ENCODE measurements around the gene B4GALT3. TPM values are rescaled to one million over a fixed set of nuclear protein-coding genes. Genes with fewer than 3 reads are reported as not detected.
A peak's percentile ranks its signal among the peaks of the same experiment; 100 is the strongest.

The B4GALT3 gene
- polyA plus RNA-seq, 3 donors from 2014 or later: 38.7 to 68.0 (median 49.6) TPM

DNA sequence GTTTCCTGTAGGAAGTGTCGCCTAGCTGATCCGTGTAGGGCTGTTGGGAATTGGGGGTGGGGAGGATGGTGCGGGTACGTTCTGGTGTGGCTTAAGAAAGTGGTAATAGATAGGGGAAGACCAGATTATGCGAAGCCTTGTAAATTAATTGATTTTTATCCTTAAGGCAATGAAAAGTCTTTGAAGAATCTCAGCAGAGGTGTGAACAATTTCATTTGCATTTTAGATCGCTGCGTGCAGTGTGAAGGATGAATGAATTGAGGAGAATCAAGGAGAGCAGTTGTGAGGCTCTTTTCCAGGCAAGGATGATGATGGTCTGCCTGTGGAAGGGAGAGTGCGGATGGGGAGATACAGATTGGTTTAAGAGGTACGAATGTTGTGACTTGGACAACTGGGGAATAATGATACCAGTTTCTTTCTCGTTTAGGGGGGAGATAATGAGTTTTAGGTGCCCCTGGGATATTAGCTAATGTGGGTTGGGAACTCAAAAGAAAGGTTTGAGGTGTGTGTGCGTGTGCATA is 44.0 kb downstream of the B4GALT3 start:
- H3K36me3 Mint-ChIP-seq: peaks cover 0 to 7% (median 0%) of the 10 kb centered on the region in 3 donors
- H3K4me1 Mint-ChIP-seq: peaks cover 19 to 35% of the 10 kb centered on the region in 2 donors
- DNase-seq: no peak
- H3K27me3 Mint-ChIP-seq (ENCODE audit: low read depth in 3 of 3): peaks cover 5 to 10% (median 7%) of the 10 kb centered on the region in 3 donors
- H3K9me3 Mint-ChIP-seq: no peaks in the 10 kb centered on the region
- no peak overlapping the region for H3K27ac Mint-ChIP-seq
- H3K4me3 Mint-ChIP-seq: no peak overlapping the region

DNA sequence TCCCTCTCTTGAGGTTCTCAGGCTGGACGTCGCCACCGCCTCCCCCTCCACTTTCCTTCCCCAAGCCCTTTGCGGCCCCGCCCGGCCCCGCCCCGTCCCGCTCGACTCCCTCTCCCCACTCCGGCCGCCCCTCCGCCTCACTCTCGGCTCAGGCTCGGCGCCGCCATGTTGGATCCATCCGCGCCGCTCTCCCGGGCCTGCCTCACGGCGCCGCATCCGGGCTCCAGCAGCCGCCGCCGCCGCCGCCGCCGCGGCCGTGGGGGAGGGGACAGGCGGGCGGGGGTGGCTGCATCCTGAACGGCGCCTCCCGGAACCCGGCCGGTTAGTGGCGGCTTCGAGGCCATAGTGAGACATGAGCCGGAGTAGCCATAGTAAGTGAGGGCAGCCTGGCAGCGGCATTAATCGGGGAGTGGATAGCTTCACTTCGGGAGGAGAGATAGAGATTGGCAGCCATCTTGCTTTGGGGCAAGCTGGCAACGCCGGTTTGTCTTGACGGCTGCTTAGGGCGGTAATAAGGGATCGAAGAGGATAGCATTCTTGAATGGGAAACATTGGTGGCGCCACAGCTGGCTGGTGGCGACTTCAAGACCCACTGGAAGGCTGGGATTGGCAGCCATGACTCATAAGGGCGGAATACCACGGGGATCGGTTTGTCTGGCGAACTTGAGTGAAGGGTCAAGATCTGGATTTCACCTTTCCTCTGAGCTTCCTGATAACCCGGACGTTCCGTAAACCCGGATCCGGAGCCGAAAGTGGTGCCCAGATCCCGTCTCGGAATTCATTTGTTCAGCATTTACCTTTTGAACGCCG is 44.7 kb downstream of the B4GALT3 start, which contains the start of gene DEDD:
DEDD (minus strand) TSS at position 258 of the 810 bp plus-strand sequence. CDS start 8,205 bp downstream, outside the sequence.
- peak; percentile 89 to 91 (median 90) for DNase-seq
- Mint-ChIP-seq H3K4me3 (no peak within 1 kb of the TSS), H3K4me1 (peaks cover 20 to 39% of the 10 kb centered on the region in 2 donors), H3K9me3 (no peaks in the 10 kb centered on the region), H3K27me3 (ENCODE audit: low read depth in 3 of 3) (peaks cover 5 to 10% (median 7%) of the 10 kb centered on the region in 3 donors), H3K36me3 (peaks cover 0 to 6% (median 3%) of the 10 kb centered on the region in 3 donors), H3K27ac (peak within 1 kb of the TSS in 3 of 6 donors; percentile 83 to 98 (median 97))

- Mint-ChIP-seq H3K27ac (peak overlapping the region in 3 of 6 donors; percentile 83 to 98 (median 97)), H3K4me1 (peaks cover 23 to 46% of the 10 kb centered on the region in 2 donors), H3K9me3 (no peaks in the 10 kb centered on the region), H3K36me3 (peaks cover under 1 to 12% (median 7%) of the 10 kb centered on the region in 3 donors), H3K27me3 (ENCODE audit: low read depth in 3 of 3) (peaks cover 5 to 10% (median 7%) of the 10 kb centered on the region in 3 donors), H3K4me3 (no peak overlapping the region)
- DNase-seq: peak in 1 of 3 donors; percentile 12
Observed at GRCh38 chr1:161131523-161132409, 45.5 kb downstream of the B4GALT3 start.

GRCh38 chr1:161130266-161130665 is 47.0 kb downstream of the B4GALT3 start:
- Mint-ChIP-seq H3K36me3 (peaks cover 5 to 19% (median 11%) of the 10 kb centered on the region in 3 donors), H3K4me1 (peaks cover 27 to 52% of the 10 kb centered on the region in 2 donors), H3K4me3 (peak overlapping the region in 1 of 5 donors; percentile 1), H3K27me3 (ENCODE audit: low read depth in 3 of 3) (peaks cover 5 to 10% (median 7%) of the 10 kb centered on the region in 3 donors), H3K9me3 (no peaks in the 10 kb centered on the region), H3K27ac (peak overlapping the region in 3 of 6 donors; percentile 83 to 98 (median 97))
- no peak for DNase-seq

DNA sequence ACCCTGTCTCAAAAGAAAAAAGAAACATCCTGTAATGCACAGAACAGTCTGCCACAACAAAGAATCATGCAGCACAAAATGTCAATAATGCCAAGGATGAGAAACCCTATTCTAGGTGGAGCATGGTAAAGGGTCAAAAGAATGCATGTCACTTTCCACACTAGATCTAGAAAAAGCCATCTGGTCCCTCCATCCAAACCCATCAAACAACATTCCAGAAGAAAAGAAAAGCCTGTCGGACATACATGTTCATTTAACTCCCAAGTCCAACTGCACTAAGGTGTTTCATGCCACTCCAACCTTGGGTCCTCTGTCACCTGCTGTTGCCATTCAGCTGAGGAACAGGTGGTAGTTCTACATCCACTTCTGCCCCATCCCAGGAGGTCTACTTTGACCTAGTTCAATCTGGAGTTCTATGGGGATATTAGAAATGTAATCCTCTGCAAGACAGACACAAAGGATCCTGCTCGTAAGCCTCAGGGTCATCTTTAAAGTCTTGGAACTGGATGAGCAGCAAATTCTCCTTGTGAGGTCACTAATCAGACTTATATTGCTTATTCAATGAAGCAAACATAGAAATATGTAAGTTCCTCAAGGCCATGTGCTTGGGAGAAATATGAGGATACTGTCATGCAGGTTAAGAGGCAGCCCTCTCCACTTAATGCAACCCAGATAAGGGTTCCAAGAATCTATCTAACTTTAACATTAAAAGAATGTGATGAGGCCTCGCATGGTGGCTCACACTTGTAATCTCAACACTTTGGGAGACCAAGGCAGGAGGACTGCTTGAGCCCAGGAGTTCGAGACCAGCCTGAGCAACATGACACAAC is 48.5 kb downstream of the B4GALT3 start:
- Mint-ChIP-seq H3K4me3 (no peak overlapping the region), H3K36me3 (peaks cover 5 to 26% (median 15%) of the 10 kb centered on the region in 3 donors)
- DNase-seq: no peak

DNA sequence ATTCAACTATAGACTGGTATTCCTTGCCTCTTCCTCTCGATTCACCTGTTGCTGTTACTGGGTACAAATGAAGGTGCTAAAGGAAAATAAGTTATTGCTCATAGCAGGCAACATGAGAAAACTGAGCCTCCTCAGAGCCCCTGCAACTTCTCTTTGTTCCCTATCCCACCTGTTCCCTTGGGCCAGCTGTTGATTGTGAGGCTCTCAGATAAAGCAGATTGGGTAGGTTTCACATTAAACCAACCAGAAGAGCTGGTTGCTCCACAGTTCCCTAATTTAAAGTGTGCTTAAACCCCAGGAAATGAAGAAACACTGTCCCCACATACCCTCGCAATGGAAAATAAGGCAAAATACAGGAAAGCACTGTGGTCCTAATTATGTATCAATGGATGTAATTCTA is 49.7 kb downstream of the B4GALT3 start:
- Mint-ChIP-seq H3K4me1 (peaks cover 25 to 48% of the 10 kb centered on the region in 2 donors), H3K27me3 (ENCODE audit: low read depth in 3 of 3) (peaks cover 5 to 10% (median 7%) of the 10 kb centered on the region in 3 donors), H3K4me3 (no peak overlapping the region), H3K27ac (peak overlapping the region in 1 of 6 donors; percentile 40), H3K9me3 (no peaks in the 10 kb centered on the region), H3K36me3 (peaks cover 5 to 32% (median 23%) of the 10 kb centered on the region in 3 donors)
- DNase-seq: no peak

More for the DNA sequence above, 48.5 kb downstream of the B4GALT3 start:
- no peaks in the 10 kb centered on the region for H3K9me3 Mint-ChIP-seq
- H3K27me3 Mint-ChIP-seq (ENCODE audit: low read depth in 3 of 3): peaks cover 5 to 10% (median 7%) of the 10 kb centered on the region in 3 donors
- H3K27ac Mint-ChIP-seq: peak overlapping the region in 1 of 6 donors; percentile 61
- peaks cover 25 to 48% of the 10 kb centered on the region in 2 donors for H3K4me1 Mint-ChIP-seq

DNA sequence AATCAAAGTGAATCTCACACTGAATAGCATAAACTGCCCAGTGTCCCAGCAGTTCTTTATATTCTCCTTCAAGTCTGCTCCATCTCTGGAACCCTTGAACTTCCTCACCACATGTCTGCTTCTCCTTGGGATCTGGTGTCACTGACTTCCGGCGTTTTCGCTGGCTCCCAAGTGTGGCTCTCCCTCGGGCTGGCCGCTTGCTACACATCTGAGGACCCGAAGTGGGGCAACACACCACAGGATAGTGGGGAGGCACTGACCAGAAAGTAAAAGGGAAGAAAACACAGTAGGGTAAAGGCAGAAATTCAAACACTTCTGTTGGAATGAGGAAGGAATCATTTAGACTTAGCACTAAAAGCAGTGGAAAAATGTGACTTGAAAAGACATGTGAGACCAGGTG is 54.3 kb downstream of the B4GALT3 start:
- peaks cover 0 to 2% (median 1%) of the 10 kb centered on the region in 3 donors for H3K27me3 Mint-ChIP-seq (ENCODE audit: low read depth in 3 of 3)
- peaks cover 5 to 40% (median 29%) of the 10 kb centered on the region in 3 donors for H3K36me3 Mint-ChIP-seq
- H3K4me3 Mint-ChIP-seq: no peak overlapping the region
- no peak for DNase-seq
- peaks cover 30 to 48% of the 10 kb centered on the region in 2 donors for H3K4me1 Mint-ChIP-seq
- H3K27ac Mint-ChIP-seq: peak overlapping the region in 2 of 6 donors; percentile 49 to 76
- H3K9me3 Mint-ChIP-seq: no peaks in the 10 kb centered on the region

DNA sequence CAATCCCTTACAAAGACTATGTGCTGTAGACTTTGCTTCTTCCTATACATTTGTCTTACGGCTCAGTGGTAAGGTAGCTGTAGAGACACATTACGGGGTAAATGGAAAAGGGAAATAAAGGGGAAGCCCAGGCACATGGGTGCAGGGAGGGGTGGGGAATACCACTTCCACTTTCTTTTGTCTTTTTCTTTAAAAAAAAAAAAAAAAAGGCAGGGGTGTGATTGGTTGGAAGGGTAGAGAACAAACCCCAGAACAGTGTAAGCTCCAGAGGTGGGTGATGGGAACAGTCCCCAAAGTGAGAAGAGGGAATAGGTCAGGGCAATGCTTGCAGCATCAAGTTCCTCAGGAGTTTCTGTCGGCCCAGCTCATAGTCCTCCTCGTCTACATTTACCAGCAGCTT is 55.5 kb downstream of the B4GALT3 start:
- Mint-ChIP-seq H3K27ac (peak overlapping the region in 2 of 6 donors; percentile 9 to 51), H3K27me3 (ENCODE audit: low read depth in 3 of 3) (peaks cover 0 to 4% (median 2%) of the 10 kb centered on the region in 3 donors), H3K36me3 (peaks cover 5 to 35% (median 22%) of the 10 kb centered on the region in 3 donors), H3K9me3 (no peaks in the 10 kb centered on the region), H3K4me3 (no peak overlapping the region), H3K4me1 (peaks cover 38 to 48% of the 10 kb centered on the region in 2 donors)
- no peak for DNase-seq

Other genes starting within 250 kb of the B4GALT3 start
- gene ITLN2, start 222.7 kb downstream of the B4GALT3 start, polyA plus RNA-seq: not detected
- 10 to 100 TPM; 11.5 to 53.2 (median 27.7) TPM for gene F11R, start 156.4 kb downstream of the B4GALT3 start, polyA plus RNA-seq
- 100 to 1,000 TPM; 229 to 385 (median 349) TPM for gene TSTD1, start 138.5 kb downstream of the B4GALT3 start, polyA plus RNA-seq
- 10 to 100 TPM in 1 of 3 donors, 1 to 10 TPM in 1, not detected in 1; 7.9 to 12.2 TPM for gene USF1, start 131.5 kb downstream of the B4GALT3 start, polyA plus RNA-seq
- gene ARHGAP30, start 107.6 kb downstream of the B4GALT3 start, polyA plus RNA-seq: 100 to 1,000 TPM in 2 of 3 donors, 10 to 100 TPM in 1; 98.0 to 265 (median 103) TPM
- gene NECTIN4, start 87.9 kb downstream of the B4GALT3 start, polyA plus RNA-seq: not detected
- gene KLHDC9, start 79.1 kb downstream of the B4GALT3 start, polyA plus RNA-seq: under 1 TPM in 1 of 3 donors, not detected in 2; 0.59 TPM
- 10 to 100 TPM; 63.4 to 84.4 (median 83.0) TPM for gene PFDN2, start 59.5 kb downstream of the B4GALT3 start, polyA plus RNA-seq
- gene NIT1, start 59.4 kb downstream of the B4GALT3 start, polyA plus RNA-seq: 10 to 100 TPM; 17.3 to 21.9 (median 18.2) TPM
- gene DEDD, start 44.8 kb downstream of the B4GALT3 start, polyA plus RNA-seq: 10 to 100 TPM; 27.5 to 43.8 (median 42.2) TPM
- 100 to 1,000 TPM; 174 to 219 (median 186) TPM for gene UFC1, start 23.5 kb downstream of the B4GALT3 start, polyA plus RNA-seq
- gene USP21, start 18.0 kb downstream of the B4GALT3 start, polyA plus RNA-seq: 10 to 100 TPM in 2 of 3 donors, 1 to 10 TPM in 1; 9.0 to 25.5 (median 14.7) TPM
- gene PPOX, start 11.1 kb downstream of the B4GALT3 start, polyA plus RNA-seq: 10 to 100 TPM; 18.2 to 30.1 (median 21.9) TPM
- under 1 TPM in 2 of 3 donors, not detected in 1; 0.10 to 0.29 TPM for gene ADAMTS4, start 21.5 kb upstream of the B4GALT3 start, polyA plus RNA-seq
- 100 to 1,000 TPM in 1 of 3 donors, 10 to 100 TPM in 2; 59.6 to 117 (median 99.1) TPM for gene NDUFS2, start 24.9 kb upstream of the B4GALT3 start, polyA plus RNA-seq
- gene FCER1G, start 37.8 kb upstream of the B4GALT3 start, polyA plus RNA-seq: 1,000 to 10,000 TPM; 1,827 to 3,702 (median 3,300) TPM
- not detected for gene APOA2, start 46.1 kb upstream of the B4GALT3 start, polyA plus RNA-seq
- gene TOMM40L, start 48.6 kb upstream of the B4GALT3 start, polyA plus RNA-seq: 10 to 100 TPM in 2 of 3 donors, 1 to 10 TPM in 1; 7.9 to 11.3 (median 11.1) TPM
- not detected for gene NR1I3, start 60.7 kb upstream of the B4GALT3 start, polyA plus RNA-seq
- gene PCP4L1, start 81.2 kb upstream of the B4GALT3 start, polyA plus RNA-seq: not detected
- gene MPZ, start 132.5 kb upstream of the B4GALT3 start, polyA plus RNA-seq: not detected
- 100 to 1,000 TPM; 260 to 415 (median 324) TPM for gene SDHC, start 136.9 kb upstream of the B4GALT3 start, polyA plus RNA-seq
- not detected for gene CFAP126, start 190.4 kb upstream of the B4GALT3 start, polyA plus RNA-seq

Data from immature natural killer cell (primary cell).